ENCODE results near the gene SDR39U1.

Gene SDR39U1

GRCh38 chr14:24416932-24417619, 25.5 kb downstream of the SDR39U1 start:
- H3K27ac ChIP-seq: no peak overlapping the region
- no peak for TF ChIP-seq ZFX (IDR thresholded peaks at IDR 0.05; ENCODE audit: borderline replicate concordance)
- TF ChIP-seq, protein P1, sequence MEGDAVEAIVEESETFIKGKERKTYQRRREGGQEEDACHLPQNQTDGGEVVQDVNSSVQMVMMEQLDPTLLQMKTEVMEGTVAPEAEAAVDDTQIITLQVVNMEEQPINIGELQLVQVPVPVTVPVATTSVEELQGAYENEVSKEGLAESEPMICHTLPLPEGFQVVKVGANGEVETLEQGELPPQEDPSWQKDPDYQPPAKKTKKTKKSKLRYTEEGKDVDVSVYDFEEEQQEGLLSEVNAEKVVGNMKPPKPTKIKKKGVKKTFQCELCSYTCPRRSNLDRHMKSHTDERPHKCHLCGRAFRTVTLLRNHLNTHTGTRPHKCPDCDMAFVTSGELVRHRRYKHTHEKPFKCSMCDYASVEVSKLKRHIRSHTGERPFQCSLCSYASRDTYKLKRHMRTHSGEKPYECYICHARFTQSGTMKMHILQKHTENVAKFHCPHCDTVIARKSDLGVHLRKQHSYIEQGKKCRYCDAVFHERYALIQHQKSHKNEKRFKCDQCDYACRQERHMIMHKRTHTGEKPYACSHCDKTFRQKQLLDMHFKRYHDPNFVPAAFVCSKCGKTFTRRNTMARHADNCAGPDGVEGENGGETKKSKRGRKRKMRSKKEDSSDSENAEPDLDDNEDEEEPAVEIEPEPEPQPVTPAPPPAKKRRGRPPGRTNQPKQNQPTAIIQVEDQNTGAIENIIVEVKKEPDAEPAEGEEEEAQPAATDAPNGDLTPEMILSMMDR (IDR thresholded peaks at IDR 0.05): no peak

GRCh38 chr14:24416254-24416931, 26.2 kb downstream of the SDR39U1 start:
- TF ChIP-seq ZFX (IDR thresholded peaks at IDR 0.05; ENCODE audit: borderline replicate concordance): no peak
- TF ChIP-seq, protein P1 (IDR thresholded peaks at IDR 0.05): no peak
- no peak overlapping the region for H3K27ac ChIP-seq

DNA sequence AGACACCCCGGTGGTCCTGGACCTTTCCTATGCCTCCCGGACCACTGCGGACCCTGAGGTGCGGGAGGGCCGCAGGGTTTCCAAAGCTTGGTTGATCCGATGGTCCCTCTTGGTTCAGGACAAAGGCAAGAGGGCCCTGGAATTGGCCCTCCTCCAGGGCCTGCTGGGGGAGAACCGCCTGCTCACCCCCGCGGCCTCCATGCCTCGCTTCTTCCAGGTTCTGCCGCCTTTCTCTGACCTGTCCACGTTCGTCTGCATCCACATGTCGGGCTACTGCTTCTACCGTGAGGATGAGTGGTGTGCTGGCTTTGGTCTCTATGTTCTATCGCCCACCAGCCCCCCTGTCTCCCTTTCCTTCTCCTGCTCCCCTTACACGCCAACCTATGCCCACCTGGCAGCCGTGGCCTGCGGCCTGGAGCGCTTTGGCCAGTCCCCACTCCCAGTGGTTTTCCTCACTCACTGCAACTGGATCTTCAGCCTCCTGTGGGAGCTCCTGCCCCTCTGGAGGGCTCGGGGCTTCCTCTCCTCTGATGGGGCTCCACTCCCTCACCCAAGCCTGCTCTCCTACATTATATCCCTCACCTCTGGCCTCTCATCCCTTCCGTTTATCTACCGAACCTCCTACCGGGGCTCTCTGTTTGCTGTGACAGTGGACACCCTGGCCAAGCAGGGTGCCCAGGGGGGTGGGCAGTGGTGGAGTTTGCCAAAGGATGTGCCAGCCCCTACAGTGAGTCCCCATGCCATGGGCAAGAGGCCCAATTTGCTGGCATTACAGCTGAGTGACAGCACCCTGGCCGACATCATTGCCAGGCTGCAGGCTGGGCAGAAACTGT, 26.9 kb downstream of the SDR39U1 start:
- TF ChIP-seq ZFX (IDR thresholded peaks at IDR 0.05; ENCODE audit: borderline replicate concordance): no peak
- TF ChIP-seq, protein P1 (IDR thresholded peaks at IDR 0.05): no peak
- no peak overlapping the region for H3K27ac ChIP-seq

DNA sequence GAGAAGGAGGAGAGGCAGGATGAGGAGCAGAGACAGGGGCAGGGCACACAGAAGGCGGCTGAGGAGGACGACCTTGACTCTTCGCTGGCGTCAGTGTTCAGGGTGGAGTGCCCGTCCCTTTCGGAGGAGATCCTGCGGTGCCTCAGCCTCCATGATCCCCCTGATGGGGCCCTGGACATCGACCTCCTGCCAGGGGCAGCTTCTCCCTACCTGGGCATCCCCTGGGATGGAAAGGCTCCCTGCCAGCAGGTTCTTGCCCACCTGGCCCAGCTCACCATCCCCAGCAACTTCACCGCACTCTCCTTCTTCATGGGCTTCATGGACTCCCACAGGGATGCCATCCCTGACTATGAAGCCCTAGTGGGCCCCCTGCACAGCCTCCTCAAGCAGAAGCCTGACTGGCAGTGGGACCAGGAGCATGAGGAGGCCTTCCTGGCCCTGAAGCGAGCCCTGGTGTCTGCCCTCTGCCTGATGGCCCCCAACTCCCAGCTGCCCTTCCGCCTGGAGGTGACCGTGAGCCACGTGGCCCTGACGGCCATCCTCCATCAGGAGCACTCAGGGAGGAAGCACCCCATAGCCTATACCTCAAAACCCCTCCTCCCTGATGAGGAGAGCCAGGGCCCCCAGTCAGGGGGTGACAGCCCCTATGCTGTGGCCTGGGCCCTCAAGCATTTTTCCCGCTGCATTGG, 27.7 kb downstream of the SDR39U1 start:
- TF ChIP-seq, protein P1 (IDR thresholded peaks at IDR 0.05): no peak
- TF ChIP-seq ZFX (IDR thresholded peaks at IDR 0.05; ENCODE audit: borderline replicate concordance): no peak
- no peak overlapping the region for H3K27ac ChIP-seq

GRCh38 chr14:24414077-24414476, 28.5 kb downstream of the SDR39U1 start:
- H3K27ac ChIP-seq: no peak overlapping the region
- TF ChIP-seq, protein P1 (IDR thresholded peaks at IDR 0.05): no peak
- TF ChIP-seq ZFX (IDR thresholded peaks at IDR 0.05; ENCODE audit: borderline replicate concordance): no peak

GRCh38 chr14:24411443-24412389, 30.9 kb downstream of the SDR39U1 start:
- no peak for TF ChIP-seq ZFX (IDR thresholded peaks at IDR 0.05; ENCODE audit: borderline replicate concordance)
- TF ChIP-seq, protein P1 (IDR thresholded peaks at IDR 0.05): peak; percentile 74

More at GRCh38 chr14:24411443-24412389, 30.9 kb downstream of the SDR39U1 start:
- H3K27ac ChIP-seq: no peak overlapping the region
